NB4 (cell line): Measurements from ENCODE around the gene FGD2.

ENCODE experiments used
- CTCF ChIP-seq: IDR thresholded peaks from one replicate; pipeline ENCODE4 v1.5.1; 2012; ENCODE audit warnings: low read depth, low read length
- POLR2A ChIP-seq: IDR thresholded peaks from 2 replicates; pipeline ENCODE4 v1.6.1; 2011; ENCODE audit warnings: mild to moderate bottlenecking; ENCODE audit not compliant: insufficient read length; ENCODE audit errors: extremely low read depth

GRCh38 chr6:37059344-37060194 is 54.1 kb downstream of the FGD2 start:
- TF ChIP-seq POLR2A = no peak
- peak; percentile 47 for TF ChIP-seq CTCF
